Measurements from ENCODE around the gene EGFL7. TPM values are rescaled to one million over a fixed set of nuclear protein-coding genes. Genes with fewer than 3 reads are reported as not detected.

EGFL7 gene
- total RNA-seq, 4 donors from 2014 or later, result 38.8 to 81.0 (median 56.4) TPM

- H3K27ac ChIP-seq, result no peak overlapping the region
- 73% methylated on average over 1 of the region's 10 CpGs; no CpG with 5 or more reads in 1 of the 2 donors for WGBS, 2 donors (ENCODE audit: low coverage in 1 of 2)
- no peak for ATAC-seq
- no peak overlapping the region for H3K4me3 ChIP-seq
- H3K27me3 ChIP-seq, result peaks cover 28% of the 10 kb centered on the region
- H3K9me3 ChIP-seq, result no peaks in the 10 kb centered on the region
- H3K36me3 ChIP-seq, result no peaks in the 10 kb centered on the region
- TF ChIP-seq EP300 (IDR thresholded peaks at IDR 0.05), result no peak
- no peak for TF ChIP-seq POLR2A (IDR thresholded peaks at IDR 0.05)
- TF ChIP-seq POLR2AphosphoS5 (IDR thresholded peaks at IDR 0.05), result no peak
- TF ChIP-seq CTCF (IDR thresholded peaks at IDR 0.05), result no peak
- H3K4me1 ChIP-seq, result peaks cover 0 to 11% (median 0%) of the 10 kb centered on the region in 3 donors
Observed at GRCh38 chr9:136650648-136651047, 12.1 kb upstream of the EGFL7 start.

- H3K9me3 ChIP-seq, result no peaks in the 10 kb centered on the region
- H3K4me1 ChIP-seq, result peaks cover 0 to 17% (median 0%) of the 10 kb centered on the region in 3 donors
- no peak overlapping the region for H3K4me3 ChIP-seq
- peaks cover 27% of the 10 kb centered on the region for H3K27me3 ChIP-seq
- no peak overlapping the region for H3K27ac ChIP-seq
- no peak for ATAC-seq
- H3K36me3 ChIP-seq, result no peaks in the 10 kb centered on the region
- WGBS, 2 donors (ENCODE audit: low coverage in 1 of 2), result 84 to 91% methylated on average over 6 to 11 of the region's 11 CpGs
- no peak for TF ChIP-seq POLR2A (IDR thresholded peaks at IDR 0.05)
- TF ChIP-seq EP300 (IDR thresholded peaks at IDR 0.05), result no peak
- TF ChIP-seq CTCF (IDR thresholded peaks at IDR 0.05), result no peak
- no peak for TF ChIP-seq POLR2AphosphoS5 (IDR thresholded peaks at IDR 0.05)
Observed at GRCh38 chr9:136651860-136652259, 10.9 kb upstream of the EGFL7 start.

GRCh38 chr9:136653323-136654079 lies 9.2 kb upstream of the EGFL7 start:
- no peak overlapping the region for H3K4me3 ChIP-seq
- peak overlapping the region in 3 of 4 donors; percentile 7 to 70 (median 62) for H3K27ac ChIP-seq
- 60 to 77% methylated on average over 8 to 18 of the region's 43 CpGs for WGBS, 2 donors (ENCODE audit: low coverage in 1 of 2)
- H3K4me1 ChIP-seq, result peaks cover 0 to 25% (median 0%) of the 10 kb centered on the region in 3 donors
- TF ChIP-seq POLR2A (IDR thresholded peaks at IDR 0.05) (no peak), POLR2AphosphoS5 (IDR thresholded peaks at IDR 0.05) (no peak), EP300 (IDR thresholded peaks at IDR 0.05) (no peak), CTCF (IDR thresholded peaks at IDR 0.05) (no peak)
- ATAC-seq, result no peak
- H3K9me3 ChIP-seq, result no peaks in the 10 kb centered on the region
- H3K36me3 ChIP-seq, result no peaks in the 10 kb centered on the region
- peaks cover 37% of the 10 kb centered on the region for H3K27me3 ChIP-seq

GRCh38 chr9:136654820-136655535 lies 7.7 kb upstream of the EGFL7 start:
- peak; percentile 5 for ATAC-seq
- Histone ChIP-seq H3K36me3 (no peaks in the 10 kb centered on the region), H3K4me3 (peak overlapping the region in 1 of 2 donors; percentile 2), H3K9me3 (no peaks in the 10 kb centered on the region), H3K27me3 (peaks cover 52% of the 10 kb centered on the region), H3K4me1 (peaks cover 0 to 25% (median 0%) of the 10 kb centered on the region in 3 donors), H3K27ac (peak overlapping the region in 3 of 4 donors; percentile 51 to 72 (median 70))
- no peak for TF ChIP-seq POLR2AphosphoS5 (IDR thresholded peaks at IDR 0.05)
- no peak for TF ChIP-seq EP300 (IDR thresholded peaks at IDR 0.05)
- TF ChIP-seq CTCF (IDR thresholded peaks at IDR 0.05), result no peak
- TF ChIP-seq POLR2A (IDR thresholded peaks at IDR 0.05), result no peak
- WGBS, 2 donors (ENCODE audit: low coverage in 1 of 2), result 94% methylated on average over 3 of the region's 15 CpGs; no CpG with 5 or more reads in 1 of the 2 donors

All from gastroesophageal sphincter (tissue), 4 donors.